Astrocyte of the spinal cord (primary cell): ENCODE data around the gene DUSP5.

ENCODE experiments used
- DNase-seq: peaks from one replicate; pipeline ENCODE4 v3.0.0; 2011; ENCODE audit warnings: low read depth, low spot score
- H3K4me3 ChIP-seq: 2 replicates; pipeline ENCODE4 v1.5.1; 2011; ENCODE audit warnings: low read depth, mild to moderate bottlenecking, low read length, moderate library complexity
- CTCF ChIP-seq: IDR thresholded peaks from 2 replicates; pipeline ENCODE4 v1.5.1; 2012; ENCODE audit warnings: low read depth, mild to moderate bottlenecking, low read length, inconsistent platforms
- in situ Hi-C: cut with HindIII; loops from 2 replicates; pipeline ENCODE4 v1.10.0; 2017; ENCODE audit warnings: low sequenced_read_pairs

Gene DUSP5

GRCh38 chr10:110500515-110500905 is 2.8 kb downstream of the DUSP5 start:
- in situ Hi-C loops, result no loop called here
- peak; percentile 76 for DNase-seq
- H3K4me3 ChIP-seq, result peak overlapping the region; percentile 70
- TF ChIP-seq CTCF, result no peak

- no peak for TF ChIP-seq CTCF
- in situ Hi-C loops, result no loop called here
- peak overlapping the region; percentile 70 for H3K4me3 ChIP-seq
- peak; percentile 96 for DNase-seq
Observed at GRCh38 chr10:110501142-110501937, 3.6 kb downstream of the DUSP5 start.

DNA sequence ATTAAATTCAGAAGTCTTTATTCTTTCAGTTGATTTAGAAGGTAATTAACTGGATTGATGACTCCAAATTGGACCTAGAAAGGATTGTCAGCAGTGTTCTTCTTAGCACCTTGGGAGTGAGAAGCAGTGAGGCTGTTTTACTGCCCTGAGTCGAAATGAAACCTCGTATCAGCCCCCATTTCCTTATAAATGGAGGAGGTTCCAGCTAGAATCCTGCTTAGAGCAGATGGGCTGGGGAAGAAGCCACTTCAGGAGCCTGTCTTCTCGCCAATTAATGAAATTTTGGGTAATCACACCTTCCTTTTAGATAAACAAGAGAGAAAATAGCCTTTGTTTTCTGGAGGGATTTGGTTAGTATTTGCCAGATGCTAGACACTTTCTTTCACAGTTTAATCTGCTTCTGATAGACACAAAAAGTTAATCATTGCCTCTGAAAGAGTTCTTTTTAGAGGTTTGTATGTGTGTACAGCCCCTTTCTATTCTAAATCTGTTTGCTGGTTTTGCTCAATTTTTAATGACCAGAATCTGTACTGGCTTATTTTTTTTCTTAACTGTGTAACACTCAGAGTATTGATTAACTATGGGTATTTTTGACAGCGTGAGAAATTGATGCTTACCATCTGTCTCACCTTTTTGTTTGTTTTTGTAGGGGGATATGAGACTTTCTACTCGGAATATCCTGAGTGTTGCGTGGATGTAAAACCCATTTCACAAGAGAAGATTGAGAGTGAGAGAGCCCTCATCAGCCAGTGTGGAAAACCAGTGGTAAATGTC is 4.6 kb downstream of the DUSP5 start:
- peak; percentile 23 for DNase-seq
- in situ Hi-C loops, result no loop called here
- TF ChIP-seq CTCF, result no peak
- H3K4me3 ChIP-seq, result peak overlapping the region; percentile 27

- in situ Hi-C loops, result no loop called here
- DNase-seq, result peak; percentile 79
- TF ChIP-seq CTCF, result no peak
- H3K4me3 ChIP-seq, result no peak overlapping the region
Observed at GRCh38 chr10:110502851-110503301, 5.2 kb downstream of the DUSP5 start.

- H3K4me3 ChIP-seq, result no peak overlapping the region
- no peak for TF ChIP-seq CTCF
- no peak for DNase-seq
- in situ Hi-C loops, result no loop called here
Observed at GRCh38 chr10:110503528-110504110, 5.9 kb downstream of the DUSP5 start.

GRCh38 chr10:110504111-110504735 is 6.5 kb downstream of the DUSP5 start:
- in situ Hi-C loops, result no loop called here
- no peak overlapping the region for H3K4me3 ChIP-seq
- no peak for TF ChIP-seq CTCF

More at GRCh38 chr10:110504111-110504735, 6.5 kb downstream of the DUSP5 start:
- DNase-seq, result peak; percentile 84
